Astrocyte (in vitro differentiated cells and primary cell): ENCODE measurements around the gene AVP. TPM values are rescaled to one million over a fixed set of nuclear protein-coding genes. Genes with fewer than 3 reads are reported as not detected.
"Not testable (repeated sequence)": the region's sequence is repeated elsewhere in the genome, so short reads cannot be mapped to it uniquely, and the experiment has no call there.

Experiments
- DNase-seq: peaks from one replicate; pipeline ENCODE4 v3.0.0-alpha.2; 2010; ENCODE audit warnings: low read depth
- FAIRE-seq: peaks from 2 replicates; lab custom pipeline; 2011; peaks lifted over from hg19 to GRCh38; lab: Jason Lieb, UNC
- H2AFZ ChIP-seq: 2 replicates; pipeline ENCODE4 v1.6.0; 2012; ENCODE audit warnings: low read depth, low read length, inconsistent platforms
- H3K27ac ChIP-seq: 2 replicates; pipeline ENCODE4 v1.5.1; 2011; ENCODE audit warnings: low read depth, low read length, inconsistent platforms
- H3K27me3 ChIP-seq: 2 replicates; pipeline ENCODE4 v1.6.0; 2011; ENCODE audit warnings: low read length, inconsistent platforms; ENCODE audit not compliant: insufficient read depth
- H3K36me3 ChIP-seq: 2 replicates; pipeline ENCODE4 v1.5.1; 2011; ENCODE audit warnings: low read length, inconsistent platforms; ENCODE audit not compliant: insufficient read depth
- H3K4me1 ChIP-seq: 2 replicates; pipeline ENCODE4 v1.5.1; 2011; ENCODE audit warnings: low read length, inconsistent platforms; ENCODE audit not compliant: insufficient read depth
- H3K4me2 ChIP-seq: 2 replicates; pipeline ENCODE4 v1.6.0; 2012; ENCODE audit warnings: low read length, inconsistent platforms
- H3K4me3 ChIP-seq: 2 replicates; pipeline ENCODE4 v1.5.1; 2011; ENCODE audit warnings: low read depth, mild to moderate bottlenecking, low read length, inconsistent platforms; ENCODE audit not compliant: insufficient read depth
- H3K79me2 ChIP-seq: 2 replicates; pipeline ENCODE4 v1.6.0; 2012; ENCODE audit warnings: mild to moderate bottlenecking, low read length, inconsistent platforms; ENCODE audit not compliant: insufficient read depth
- H3K9ac ChIP-seq: 2 replicates; pipeline ENCODE4 v1.6.0; 2012; ENCODE audit warnings: mild to moderate bottlenecking, low read length, inconsistent platforms
- H3K9me3 ChIP-seq: 2 replicates; pipeline ENCODE4 v1.5.1; 2012; ENCODE audit warnings: low read depth, mild to moderate bottlenecking, low read length, inconsistent platforms; ENCODE audit not compliant: insufficient read depth
- H4K20me1 ChIP-seq: 2 replicates; pipeline ENCODE4 v1.6.0; 2012; ENCODE audit warnings: low read length, inconsistent platforms; ENCODE audit not compliant: insufficient read depth
- H3K27ac Mint-ChIP-seq: one replicate; pipeline ENCODE4 v1.8.0; 2021; ENCODE audit warnings: mild to moderate bottlenecking, mixed read lengths; ENCODE audit not compliant: unreplicated experiment
- H3K27me3 Mint-ChIP-seq: one replicate; pipeline ENCODE4 v1.8.0; 2021; ENCODE audit warnings: low read depth, mixed read lengths; ENCODE audit not compliant: unreplicated experiment
- H3K36me3 Mint-ChIP-seq: one replicate; pipeline ENCODE4 v1.8.0; 2021; ENCODE audit warnings: low read depth, mixed read lengths; ENCODE audit not compliant: unreplicated experiment
- H3K4me1 Mint-ChIP-seq: one replicate; pipeline ENCODE4 v1.8.0; 2021; ENCODE audit warnings: low read depth, mixed read lengths; ENCODE audit not compliant: unreplicated experiment
- H3K4me3 Mint-ChIP-seq: one replicate; pipeline ENCODE4 v1.8.0; 2021; ENCODE audit warnings: mild to moderate bottlenecking, moderate library complexity, mixed read lengths; ENCODE audit not compliant: unreplicated experiment
- H3K9me3 Mint-ChIP-seq: one replicate; pipeline ENCODE4 v1.8.0; 2021; ENCODE audit warnings: mild to moderate bottlenecking, mixed read lengths; ENCODE audit not compliant: unreplicated experiment
- CTCF ChIP-seq: IDR thresholded peaks from 2 replicates; pipeline ENCODE4 v1.5.1; 2011; ENCODE audit warnings: low read depth, mild to moderate bottlenecking, inconsistent platforms, low read length, moderate library complexity; ENCODE audit not compliant: insufficient read depth
- EZH2 ChIP-seq: IDR thresholded peaks from 2 replicates; pipeline ENCODE4 v1.6.1; 2012; ENCODE audit warnings: mild to moderate bottlenecking, low read length, inconsistent platforms; ENCODE audit not compliant: insufficient read depth
- total RNA-seq: library from RNA; stranded (reverse); gene quantifications from 2 replicates; pipeline ENCODE4 v1.2.1, GENCODE V29; 2021

Gene AVP
- total RNA-seq, 1 donor from 2014 or later = not detected

DNA sequence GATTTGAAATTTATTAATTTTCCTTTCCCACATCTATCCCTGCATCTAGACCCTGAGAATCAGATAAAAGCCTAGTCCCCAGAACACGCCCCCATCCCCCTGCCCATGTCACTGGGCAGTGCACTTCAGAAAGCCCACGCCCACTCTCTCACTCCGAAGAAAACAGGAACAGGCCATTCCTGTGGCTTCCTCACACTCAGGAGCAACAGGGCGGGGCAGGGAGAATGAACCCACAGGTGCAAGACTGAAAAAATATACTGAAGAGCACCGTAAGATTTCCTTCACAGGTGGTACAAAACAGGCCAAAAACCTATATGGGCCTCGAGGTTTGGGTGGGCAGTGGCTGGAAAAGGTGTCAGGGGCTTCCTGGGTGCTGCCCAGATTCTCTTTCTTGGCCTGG is 9.7 kb downstream of the AVP start:
- FAIRE-seq (no peak), DNase-seq (no peak)
- Histone ChIP-seq H3K4me2 (no peak overlapping the region), H2AFZ (no peak overlapping the region), H3K79me2 (no peaks in the 10 kb centered on the region), H4K20me1 (no peaks in the 10 kb centered on the region), H3K4me3 (no peak overlapping the region), H3K36me3 (no peaks in the 10 kb centered on the region), H3K9ac (no peak overlapping the region), H3K4me1 (no peaks in the 10 kb centered on the region), H3K9me3 (no peaks in the 10 kb centered on the region), H3K27me3 (peaks cover 25% of the 10 kb centered on the region), H3K27ac (no peak overlapping the region)
- peaks cover 28% of the 10 kb centered on the region for H3K27me3 Mint-ChIP-seq
- H3K27ac Mint-ChIP-seq = peak overlapping the region; percentile 23
- TF ChIP-seq CTCF (no peak), EZH2 (no peak)
- H3K4me1 Mint-ChIP-seq = peaks cover 3% of the 10 kb centered on the region
- no peak overlapping the region for H3K4me3 Mint-ChIP-seq
- no peaks in the 10 kb centered on the region for H3K9me3 Mint-ChIP-seq
- no peaks in the 10 kb centered on the region for H3K36me3 Mint-ChIP-seq

GRCh38 chr20:3073251-3073643 is 11.3 kb downstream of the AVP start:
- H3K4me3 ChIP-seq, H3K9me3 Mint-ChIP-seq, H3K36me3 ChIP-seq, H3K79me2 ChIP-seq, H3K4me3 Mint-ChIP-seq, H3K36me3 Mint-ChIP-seq, H3K4me1 ChIP-seq, H3K4me1 Mint-ChIP-seq, FAIRE-seq, H3K9me3 ChIP-seq, H4K20me1 ChIP-seq, H2AFZ ChIP-seq, H3K27ac ChIP-seq, H3K4me2 ChIP-seq, DNase-seq, H3K9ac ChIP-seq, H3K27ac Mint-ChIP-seq: not testable (repeated sequence)
- H3K27me3 Mint-ChIP-seq = peaks cover 21% of the 10 kb centered on the region
- peaks cover 21% of the 10 kb centered on the region for H3K27me3 ChIP-seq

DNA sequence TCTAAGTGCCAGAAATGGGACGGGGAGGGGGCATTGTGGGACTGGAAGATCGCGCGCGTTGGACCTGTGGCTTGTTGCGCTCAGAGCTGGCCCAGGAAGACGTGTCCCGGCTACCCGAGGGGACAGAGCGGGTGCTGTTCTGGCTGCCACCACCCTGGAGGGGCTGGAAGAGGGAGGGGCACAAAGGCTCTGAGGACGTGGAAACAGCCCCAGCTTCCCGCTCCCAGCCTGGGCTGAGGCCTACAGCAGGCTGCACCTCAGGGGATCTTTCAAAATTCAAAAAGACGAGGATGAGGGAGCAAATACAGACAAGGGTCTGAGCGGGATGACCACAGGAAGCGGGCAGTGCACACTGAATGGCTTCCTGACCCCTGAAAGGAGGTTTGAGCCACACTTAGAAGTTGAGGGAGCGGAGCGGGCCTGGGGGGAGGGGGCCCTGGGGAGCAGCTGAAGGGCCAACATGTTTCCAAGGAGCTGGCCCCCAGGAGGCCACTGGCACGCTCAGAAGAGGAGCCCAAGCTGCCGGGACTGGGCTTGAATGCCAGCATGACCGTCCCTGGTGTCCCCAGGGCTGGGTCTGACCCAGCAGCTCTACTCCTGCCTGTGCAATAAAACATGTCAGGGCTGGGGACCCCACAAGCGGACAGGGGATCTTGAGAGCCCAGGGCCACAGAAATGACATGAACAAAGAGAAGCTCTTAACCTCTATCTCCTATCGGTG is 11.8 kb downstream of the AVP start:
- TF ChIP-seq EZH2 = no peak
- no peak for TF ChIP-seq CTCF
- H3K4me1 ChIP-seq = no peaks in the 10 kb centered on the region
- H3K27ac Mint-ChIP-seq = no peak overlapping the region
- DNase-seq (no peak), FAIRE-seq (no peak)
- no peak overlapping the region for H3K27ac ChIP-seq
- H3K4me1 Mint-ChIP-seq = peaks cover 3% of the 10 kb centered on the region
- H3K9me3 ChIP-seq = no peaks in the 10 kb centered on the region
- no peaks in the 10 kb centered on the region for H3K79me2 ChIP-seq
- H3K27me3 Mint-ChIP-seq = peaks cover 21% of the 10 kb centered on the region
- no peak overlapping the region for H3K9ac ChIP-seq
- H3K4me2 ChIP-seq = peak overlapping the region; percentile 71
- peak overlapping the region; percentile 63 for H2AFZ ChIP-seq
- peak overlapping the region; percentile 17 for H3K4me3 ChIP-seq
- H3K36me3 ChIP-seq = no peaks in the 10 kb centered on the region
- no peaks in the 10 kb centered on the region for H4K20me1 ChIP-seq
- no peaks in the 10 kb centered on the region for H3K36me3 Mint-ChIP-seq
- H3K9me3 Mint-ChIP-seq = no peaks in the 10 kb centered on the region
- peaks cover 16% of the 10 kb centered on the region for H3K27me3 ChIP-seq
- no peak overlapping the region for H3K4me3 Mint-ChIP-seq
